Left ventricle myocardium inferior (tissue), 1 donor: ENCODE data around the gene ARL2. TPM values are rescaled to one million over a fixed set of nuclear protein-coding genes. Genes with fewer than 3 reads are reported as not detected.
"Not testable (repeated sequence)": the region's sequence is repeated elsewhere in the genome, so short reads cannot be mapped to it uniquely, and the experiment has no call there.

Experiments used
- DNase-seq: peaks from one replicate; pipeline ENCODE4 v3.0.0-alpha.2; 2020
- H3K27ac ChIP-seq: fragments of 200-600 bp; replicated peaks from 2 replicates; pipeline ENCODE4 v1.8.0; 2021
- H3K27me3 ChIP-seq: fragments of 200-600 bp; 2 replicates; pipeline ENCODE4 v1.8.0; 2021; ENCODE audit warnings: low read depth
- H3K36me3 ChIP-seq: fragments of 200-600 bp; 2 replicates; pipeline ENCODE4 v1.8.0; 2021
- H3K4me1 ChIP-seq: fragments of 200-600 bp; 2 replicates; pipeline ENCODE4 v1.8.0; 2021
- H3K4me3 ChIP-seq: fragments of 200-600 bp; 2 replicates; pipeline ENCODE4 v1.8.0; 2021; ENCODE audit warnings: mild to moderate bottlenecking, moderate library complexity
- H3K9me3 ChIP-seq: fragments of 200-600 bp; replicated peaks from 2 replicates; pipeline ENCODE4 v1.8.0; 2021
- CTCF ChIP-seq: fragments of 200-600 bp; IDR thresholded peaks from 2 replicates; pipeline ENCODE4 v1.8.0; 2021; ENCODE audit warnings: antibody characterized with exemption, mild to moderate bottlenecking, borderline replicate concordance
- intact Hi-C: fragments of 100-400 bp; cut with micrococcal nuclease; formaldehyde crosslinking; loops from one replicate; pipeline ENCODE4 v1.11.0; 2022
- total RNA-seq: library from RNA; stranded (reverse); fragmentation: NEBNext Ultra II Directional; extraction: Animal tissue kit (Norgen Biotek cat#: 25700); gene quantifications from one replicate; pipeline ENCODE4 v1.2.1, GENCODE V29; 2021
- donor health status: DM: no; HTN: yes; CAD: no; lungs with severe emphysema.

The ARL2 gene
- total RNA-seq, 1 donor from 2014 or later: 128 TPM

DNA sequence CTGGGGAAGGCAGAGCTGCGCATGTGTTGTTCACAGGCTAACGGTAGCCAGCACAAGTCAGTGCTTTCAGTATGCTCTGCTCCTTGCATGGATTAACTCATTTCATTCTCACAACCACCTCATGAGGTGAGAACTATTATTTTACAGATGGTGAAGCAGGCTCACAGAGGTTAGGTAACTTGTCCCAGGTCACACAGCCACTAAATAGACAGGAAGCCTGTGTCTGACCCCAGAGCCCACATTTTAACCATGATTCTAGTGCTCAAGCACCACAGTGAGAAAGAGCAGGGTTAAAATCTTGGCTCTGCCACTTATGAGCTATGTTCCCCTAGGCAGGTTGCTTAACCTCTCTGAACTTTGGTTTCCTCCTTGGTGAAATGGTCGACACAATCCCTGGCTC is 7.0 kb downstream of the ARL2 start:
- H3K27me3 ChIP-seq: no peaks in the 10 kb centered on the region
- peaks cover 7% of the 10 kb centered on the region for H3K4me1 ChIP-seq
- H3K9me3 ChIP-seq: no peaks in the 10 kb centered on the region
- no peak for DNase-seq
- intact Hi-C loops: no loop called here
- TF ChIP-seq CTCF: no peak
- H3K36me3 ChIP-seq: peaks cover 42% of the 10 kb centered on the region
- H3K27ac ChIP-seq: no peak overlapping the region
- H3K4me3 ChIP-seq: no peak overlapping the region

DNA sequence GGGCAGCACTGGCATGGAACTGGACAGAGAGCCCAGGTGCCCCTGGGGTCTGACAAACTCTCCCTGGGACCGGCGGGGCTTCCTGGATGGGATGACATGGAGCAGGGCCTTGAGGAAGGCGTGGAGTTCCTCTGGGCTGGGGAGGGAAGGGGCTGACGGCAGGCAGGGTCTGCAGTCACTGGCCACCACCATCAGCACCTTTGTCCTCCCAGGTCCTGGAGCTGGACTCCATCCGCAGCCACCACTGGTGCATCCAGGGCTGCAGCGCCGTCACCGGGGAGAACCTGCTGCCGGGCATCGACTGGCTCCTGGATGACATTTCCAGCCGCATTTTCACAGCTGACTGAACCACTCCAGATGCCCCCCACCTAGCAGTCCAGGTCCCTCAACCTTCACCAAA is 7.5 kb downstream of the ARL2 start:
- H3K4me1 ChIP-seq: peaks cover 7% of the 10 kb centered on the region
- DNase-seq: no peak
- no peak overlapping the region for H3K4me3 ChIP-seq
- no peaks in the 10 kb centered on the region for H3K27me3 ChIP-seq
- intact Hi-C loops: no loop called here
- peaks cover 42% of the 10 kb centered on the region for H3K36me3 ChIP-seq
- no peak for TF ChIP-seq CTCF
- no peak overlapping the region for H3K27ac ChIP-seq
- no peaks in the 10 kb centered on the region for H3K9me3 ChIP-seq

DNA sequence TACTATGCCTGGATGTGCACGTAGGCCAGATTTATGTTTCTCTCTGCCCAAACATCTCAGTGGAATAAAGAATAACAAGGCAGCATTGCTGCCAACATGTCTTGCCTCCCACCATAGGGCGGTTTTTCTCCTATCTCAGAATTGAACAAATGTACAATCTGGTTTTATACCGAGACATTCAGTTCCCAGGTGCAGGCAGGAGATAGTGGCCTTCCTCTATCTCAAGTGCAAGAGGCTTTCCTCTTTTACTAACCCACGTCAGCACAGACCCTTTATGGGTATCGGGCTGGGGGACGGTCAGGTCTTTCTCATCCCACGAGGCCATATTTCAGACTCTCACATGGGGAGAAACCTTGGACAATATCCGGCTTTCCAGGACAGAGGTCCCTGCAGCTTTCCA is 9.5 kb downstream of the ARL2 start:
- Histone ChIP-seq H3K4me1 (peaks cover 13% of the 10 kb centered on the region), H3K36me3 (peaks cover 35% of the 10 kb centered on the region)
- intact Hi-C loops, H3K27me3 ChIP-seq, H3K4me3 ChIP-seq, DNase-seq, H3K27ac ChIP-seq, H3K9me3 ChIP-seq: not testable (repeated sequence)

DNA sequence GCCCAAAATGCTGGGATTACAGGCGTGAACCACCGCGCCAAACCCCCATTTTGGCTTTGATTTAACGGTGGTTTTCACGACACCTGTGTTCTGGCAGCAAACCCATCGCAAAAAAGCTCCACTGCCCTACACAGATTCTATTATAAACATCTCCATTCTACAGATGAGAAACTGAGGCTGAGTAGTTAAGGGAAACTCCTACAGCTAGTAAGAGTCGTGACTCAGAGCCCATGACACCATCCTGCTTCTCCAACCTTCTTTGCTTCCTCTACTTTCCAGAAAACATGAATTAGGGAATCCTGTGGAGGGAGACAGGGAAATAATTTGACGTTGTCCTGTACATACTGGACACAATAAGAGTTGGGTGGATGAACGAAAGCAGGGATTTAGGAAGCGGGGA is 12.8 kb downstream of the ARL2 start:
- no peak for DNase-seq
- peak overlapping the region; percentile 77 for H3K4me3 ChIP-seq
- H3K4me1 ChIP-seq: peaks cover 25% of the 10 kb centered on the region
- H3K36me3 ChIP-seq: peaks cover 5% of the 10 kb centered on the region
- no peak for TF ChIP-seq CTCF
- no peaks in the 10 kb centered on the region for H3K27me3 ChIP-seq
- intact Hi-C loops: no loop called here
- no peaks in the 10 kb centered on the region for H3K9me3 ChIP-seq
- peak overlapping the region; percentile 94 for H3K27ac ChIP-seq

DNA sequence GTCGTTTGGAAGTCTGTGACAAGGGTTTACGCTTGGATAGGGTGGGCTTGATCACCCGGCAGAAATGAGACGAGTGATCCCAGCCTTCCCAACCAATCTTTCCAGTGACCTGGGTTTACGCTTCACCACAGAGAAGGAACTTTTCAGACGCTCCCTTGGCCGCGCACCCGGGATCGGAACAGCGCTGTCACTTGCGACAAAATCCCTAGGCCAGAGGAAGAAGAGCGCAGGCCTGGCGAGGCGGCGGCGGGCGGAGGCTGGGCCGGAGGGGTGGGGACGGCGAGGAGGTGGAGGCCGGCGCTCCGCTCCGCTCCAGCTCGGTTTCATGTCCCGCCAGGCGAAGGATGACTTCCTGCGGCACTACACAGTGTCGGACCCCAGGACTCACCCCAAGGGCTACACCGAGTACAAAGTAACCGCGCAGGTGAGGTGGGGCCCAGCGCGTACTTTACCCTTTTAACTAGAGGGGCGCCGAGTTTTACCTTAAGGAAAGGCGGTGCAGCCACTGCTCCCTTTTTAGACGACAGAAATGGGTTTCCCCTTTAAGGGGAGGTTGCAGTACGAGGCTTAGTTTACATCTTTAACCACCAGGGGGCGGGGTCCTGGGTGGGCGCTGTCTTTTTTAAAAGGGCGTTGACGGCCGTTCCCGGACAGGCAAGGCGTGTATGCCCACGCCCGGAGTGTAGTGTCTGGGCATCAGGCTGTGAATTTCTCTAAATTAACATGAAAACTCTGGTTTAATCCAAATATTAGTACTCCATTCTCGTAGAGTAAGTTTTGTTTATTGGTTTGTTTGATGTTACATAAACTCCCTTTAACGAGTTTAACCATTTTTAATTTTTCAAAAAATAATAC is 13.5 kb downstream of the ARL2 start, which contains the start of gene SNX15:
Gene SNX15 (plus strand): TSS at position 227 of the 855 bp plus-strand sequence. CDS start 99 bp downstream, at position 326.
- Histone ChIP-seq H3K27ac (peak within 1 kb of the TSS; percentile 94), H3K4me3 (peak within 1 kb of the TSS; percentile 77), H3K4me1 (peaks cover 25% of the 10 kb centered on the region), H3K27me3 (no peaks in the 10 kb centered on the region), H3K9me3 (no peaks in the 10 kb centered on the region), H3K36me3 (peaks cover 7% of the 10 kb centered on the region)
- TF ChIP-seq CTCF: peak; percentile 89
- intact Hi-C loops: no loop called here
- DNase-seq: peak; percentile 94

GRCh38 chr11:65032216-65032615 is 18.3 kb downstream of the ARL2 start:
- DNase-seq: no peak
- intact Hi-C loops: no loop called here
- H3K36me3 ChIP-seq: peaks cover 54% of the 10 kb centered on the region

More at GRCh38 chr11:65032216-65032615, 18.3 kb downstream of the ARL2 start:
- Histone ChIP-seq H3K27ac (no peak overlapping the region), H3K4me1 (peaks cover 27% of the 10 kb centered on the region), H3K27me3 (no peaks in the 10 kb centered on the region), H3K9me3 (no peaks in the 10 kb centered on the region), H3K4me3 (no peak overlapping the region)
- TF ChIP-seq CTCF: no peak
